NK-92 (cell line): Measurements from ENCODE around the gene BLTP3B.

ENCODE experiments used
- DNase-seq: peaks from one replicate; lab custom pipeline; 2025; ENCODE audit not compliant: unreplicated experiment; lab: John Stamatoyannopoulos, UW

BLTP3B gene

GRCh38 chr12:100164153-100164704 is 21.6 kb upstream of the BLTP3B start:
- no peak for DNase-seq

GRCh38 chr12:100163416-100164152 is 20.9 kb upstream of the BLTP3B start:
- no peak for DNase-seq

- DNase-seq: no peak
Observed at GRCh38 chr12:100159391-100160104, 16.9 kb upstream of the BLTP3B start.

GRCh38 chr12:100158535-100158934 is 15.9 kb upstream of the BLTP3B start:
- DNase-seq: no peak

GRCh38 chr12:100157427-100157821 is 14.8 kb upstream of the BLTP3B start:
- DNase-seq: no peak

GRCh38 chr12:100156731-100157426 is 14.2 kb upstream of the BLTP3B start:
- DNase-seq: no peak

- no peak for DNase-seq
Observed at GRCh38 chr12:100154474-100155247, 12.0 kb upstream of the BLTP3B start.

GRCh38 chr12:100153131-100153530 is 10.5 kb upstream of the BLTP3B start:
- DNase-seq: no peak

GRCh38 chr12:100151769-100152168 is 9.1 kb upstream of the BLTP3B start:
- no peak for DNase-seq

GRCh38 chr12:100146252-100146651 is 3.6 kb upstream of the BLTP3B start:
- DNase-seq: no peak

GRCh38 chr12:100145643-100146042 is 3.0 kb upstream of the BLTP3B start:
- DNase-seq: no peak

- DNase-seq: no peak
Observed at GRCh38 chr12:100141998-100142850, 450 bp downstream of the BLTP3B start.

- DNase-seq: no peak
Observed at GRCh38 chr12:100141666-100141997, 1.0 kb downstream of the BLTP3B start.

GRCh38 chr12:100138803-100139098 is 3.9 kb downstream of the BLTP3B start:
- no peak for DNase-seq

- DNase-seq: no peak
Observed at GRCh38 chr12:100138048-100138802, 4.4 kb downstream of the BLTP3B start.

- no peak for DNase-seq
Observed at GRCh38 chr12:100133200-100133599, 9.5 kb downstream of the BLTP3B start.

- no peak for DNase-seq
Observed at GRCh38 chr12:100128512-100128908, 14.2 kb downstream of the BLTP3B start.

- DNase-seq: no peak
Observed at GRCh38 chr12:100127766-100128511, 14.7 kb downstream of the BLTP3B start.
